Stimulated activated CD4-positive, alpha-beta T cell treated with anti-CD3 and anti-CD28 coated beads, Interleukin-12 subunit alpha, Interleukin-12 subunit beta, amount 100 ng/mL, for 24 hours (primary cell): ENCODE results near the gene IL1RL1.
A peak's percentile ranks its signal among the peaks of the same experiment; 100 is the strongest.
"Not testable (repeated sequence)": the region's sequence is repeated elsewhere in the genome, so short reads cannot be mapped to it uniquely, and the experiment has no call there.

Experiments used
- DNase-seq, 2 experiments: peaks; one replicate each; pipeline ENCODE4 v3.0.0-alpha.2; 2020; ENCODE audit warnings: low read depth in 2 of 2

The IL1RL1 gene

GRCh38 chr2:102291319-102292075, 19.9 kb upstream of the IL1RL1 start:
- DNase-seq: no peak

- DNase-seq: no peak
Observed at GRCh38 chr2:102294802-102295489, 16.4 kb upstream of the IL1RL1 start.

GRCh38 chr2:102295566-102295965, 15.8 kb upstream of the IL1RL1 start:
- no peak for DNase-seq

- DNase-seq: no peak
Observed at GRCh38 chr2:102296449-102296848, 14.9 kb upstream of the IL1RL1 start.

- no peak for DNase-seq
Observed at GRCh38 chr2:102297891-102298290, 13.5 kb upstream of the IL1RL1 start.

- DNase-seq: peak in 1 of 2 experiments; percentile 44
Observed at GRCh38 chr2:102301867-102302362, 9.4 kb upstream of the IL1RL1 start.

- no peak for DNase-seq
Observed at GRCh38 chr2:102302458-102302857, 8.9 kb upstream of the IL1RL1 start.

- no peak for DNase-seq
Observed at GRCh38 chr2:102303589-102303988, 7.8 kb upstream of the IL1RL1 start.

GRCh38 chr2:102304268-102304667, 7.1 kb upstream of the IL1RL1 start:
- no peak for DNase-seq

GRCh38 chr2:102304711-102305611, 6.4 kb upstream of the IL1RL1 start:
- no peak for DNase-seq

- DNase-seq: no peak
Observed at GRCh38 chr2:102306125-102306524, 5.2 kb upstream of the IL1RL1 start.

- no peak for DNase-seq
Observed at GRCh38 chr2:102313025-102313424, 1.7 kb downstream of the IL1RL1 start.

GRCh38 chr2:102313471-102313870, 2.1 kb downstream of the IL1RL1 start:
- DNase-seq: no peak

- DNase-seq: no peak
Observed at GRCh38 chr2:102313950-102314349, 2.6 kb downstream of the IL1RL1 start.

- no peak for DNase-seq
Observed at GRCh38 chr2:102315921-102316320, 4.6 kb downstream of the IL1RL1 start.

GRCh38 chr2:102317715-102318114, 6.4 kb downstream of the IL1RL1 start:
- no peak for DNase-seq

GRCh38 chr2:102318437-102318836, 7.1 kb downstream of the IL1RL1 start:
- no peak for DNase-seq

GRCh38 chr2:102321941-102322719, 10.8 kb downstream of the IL1RL1 start:
- DNase-seq: no peak

- DNase-seq: not testable (repeated sequence)
Observed at GRCh38 chr2:102324914-102325313, 13.6 kb downstream of the IL1RL1 start.

- DNase-seq: no peak
Observed at GRCh38 chr2:102331311-102331980, 20.1 kb downstream of the IL1RL1 start.

- DNase-seq: no peak
Observed at GRCh38 chr2:102334486-102334885, 23.1 kb downstream of the IL1RL1 start.
